Mucosa of stomach (tissue), 1 donor: Measurements from ENCODE around the gene ROMO1.
A peak's percentile ranks its signal among the peaks of the same experiment; 100 is the strongest.
"Not testable (repeated sequence)": the region's sequence is repeated elsewhere in the genome, so short reads cannot be mapped to it uniquely, and the experiment has no call there.

Experiments
- H3K27me3 ChIP-seq: one replicate; pipeline ENCODE4 v1.7.0; 2013; ENCODE audit warnings: mild to moderate bottlenecking, low read length; ENCODE audit not compliant: control insufficient read depth, insufficient read depth
- H3K36me3 ChIP-seq: one replicate; pipeline ENCODE4 v1.7.0; 2013; ENCODE audit warnings: low read length; ENCODE audit not compliant: control insufficient read depth, insufficient read depth
- H3K4me1 ChIP-seq: one replicate; pipeline ENCODE4 v1.7.0; 2013; ENCODE audit warnings: mild to moderate bottlenecking, low read length; ENCODE audit not compliant: control insufficient read depth, insufficient read depth
- H3K4me3 ChIP-seq: one replicate; pipeline ENCODE4 v1.7.0; 2013; ENCODE audit warnings: low read length
- H3K9ac ChIP-seq: one replicate; pipeline ENCODE4 v1.7.0; 2013; ENCODE audit warnings: mild to moderate bottlenecking, low read length, moderate library complexity
- H3K9me3 ChIP-seq: one replicate; pipeline ENCODE4 v1.7.0; 2013; ENCODE audit warnings: mild to moderate bottlenecking, low read length, moderate library complexity; ENCODE audit not compliant: control insufficient read depth
- donor health status: Pancreatic carcinoma.

Gene ROMO1

GRCh38 chr20:35739294-35740163, 40.3 kb downstream of the ROMO1 start:
- H3K9ac ChIP-seq, result no peak overlapping the region
- H3K36me3 ChIP-seq, result peaks cover 11% of the 10 kb centered on the region
- H3K4me3 ChIP-seq, result no peak overlapping the region
- H3K27me3 ChIP-seq, result no peaks in the 10 kb centered on the region
- no peaks in the 10 kb centered on the region for H3K9me3 ChIP-seq
- H3K4me1 ChIP-seq, result peaks cover 41% of the 10 kb centered on the region

- Histone ChIP-seq H3K4me3 (peak within 1 kb of the TSS; percentile 97), H3K4me1 (peaks cover 26% of the 10 kb centered on the region), H3K27me3 (no peaks in the 10 kb centered on the region), H3K9me3 (no peaks in the 10 kb centered on the region), H3K9ac (peak within 1 kb of the TSS; percentile 100), H3K36me3 (peaks cover 3% of the 10 kb centered on the region)
Measured at GRCh38 chr20:35741892-35742740, 42.9 kb downstream of the ROMO1 start, which contains the start of gene RBM39. TSS of gene RBM39 (minus strand) at chr20:35742260. CDS start at chr20:35740874, 1,386 bp downstream.

- Histone ChIP-seq H3K9ac (peak overlapping the region; percentile 100), H3K9me3 (no peaks in the 10 kb centered on the region), H3K4me3 (peak overlapping the region; percentile 62), H3K4me1 (peaks cover 26% of the 10 kb centered on the region), H3K36me3 (peaks cover 3% of the 10 kb centered on the region), H3K27me3 (no peaks in the 10 kb centered on the region)
Measured at GRCh38 chr20:35742741-35743523, 43.7 kb downstream of the ROMO1 start.

GRCh38 chr20:35743693-35744491, 44.7 kb downstream of the ROMO1 start:
- peak overlapping the region; percentile 62 for H3K4me3 ChIP-seq
- H3K9me3 ChIP-seq, result no peaks in the 10 kb centered on the region
- peak overlapping the region; percentile 100 for H3K9ac ChIP-seq
- H3K36me3 ChIP-seq, result peaks cover 3% of the 10 kb centered on the region
- no peaks in the 10 kb centered on the region for H3K27me3 ChIP-seq
- H3K4me1 ChIP-seq, result peaks cover 26% of the 10 kb centered on the region

- not testable (repeated sequence) for H3K36me3 ChIP-seq, H3K9ac ChIP-seq, H3K9me3 ChIP-seq, H3K4me3 ChIP-seq, H3K27me3 ChIP-seq
- H3K4me1 ChIP-seq, result peaks cover 22% of the 10 kb centered on the region
Measured at GRCh38 chr20:35744492-35744841, 45.3 kb downstream of the ROMO1 start.
